ENCODE measurements around the gene PELI2. TPM values are rescaled to one million over a fixed set of nuclear protein-coding genes. Genes with fewer than 3 reads are reported as not detected.

The PELI2 gene
- total RNA-seq, 2 experiments from 2014 or later: 2.2 to 3.8 TPM

GRCh38 chr14:56224691-56225681, 106.8 kb downstream of the PELI2 start:
- ATAC-seq: no peak
- DNase-seq: no peak
- Mint-ChIP-seq H3K27ac (no peak overlapping the region), H3K9me3 (ENCODE audit: low read depth) (peaks cover 5% of the 10 kb centered on the region), H3K36me3 (ENCODE audit: low read depth) (peaks cover 3% of the 10 kb centered on the region), H3K4me3 (no peak overlapping the region), H3K4me1 (peaks cover 2% of the 10 kb centered on the region), H3K27me3 (no peaks in the 10 kb centered on the region)
- intact Hi-C loops (cut with DNase I, micrococcal nuclease): no loop called here
- CTCF ChIA-PET: interaction anchor here (0.6 kb wide), 1 partner anchor 126 kb away, joined by 3 read pairs; no protein-coding TSS in a partner anchor
- POLR2A ChIA-PET: no interaction called here

DNA sequence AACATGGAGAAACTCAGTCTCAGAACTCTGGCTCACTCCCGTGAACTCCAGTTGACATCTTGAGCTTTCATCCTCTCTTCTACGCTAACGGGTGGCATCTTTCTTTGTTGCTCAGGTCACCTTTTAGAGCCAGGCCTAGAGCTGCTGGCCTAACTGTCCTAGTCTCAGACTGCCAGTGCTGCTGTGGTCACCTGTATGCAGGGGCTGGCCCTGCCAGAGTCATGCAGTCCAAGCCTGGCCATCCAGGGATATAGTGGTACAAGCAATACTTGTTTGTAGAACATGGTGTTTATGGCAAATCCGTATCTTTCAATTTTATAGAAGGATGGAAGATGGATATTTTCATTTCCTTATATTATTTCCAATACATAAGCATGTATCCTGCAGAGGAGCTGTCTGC, 117.2 kb downstream of the PELI2 start:
- POLR2A ChIA-PET: interaction anchor here (0.7 kb wide), 1 partner anchor 108 kb away, joined by 3 read pairs; no protein-coding TSS in a partner anchor
- Mint-ChIP-seq H3K27me3 (no peaks in the 10 kb centered on the region), H3K4me3 (no peak overlapping the region), H3K27ac (no peak overlapping the region), H3K36me3 (ENCODE audit: low read depth) (peaks cover 5% of the 10 kb centered on the region), H3K4me1 (no peaks in the 10 kb centered on the region), H3K9me3 (ENCODE audit: low read depth) (peaks cover 3% of the 10 kb centered on the region)
- intact Hi-C loops (cut with DNase I, micrococcal nuclease): no loop called here
- DNase-seq: no peak
- no peak for ATAC-seq
- CTCF ChIA-PET: no interaction called here

DNA sequence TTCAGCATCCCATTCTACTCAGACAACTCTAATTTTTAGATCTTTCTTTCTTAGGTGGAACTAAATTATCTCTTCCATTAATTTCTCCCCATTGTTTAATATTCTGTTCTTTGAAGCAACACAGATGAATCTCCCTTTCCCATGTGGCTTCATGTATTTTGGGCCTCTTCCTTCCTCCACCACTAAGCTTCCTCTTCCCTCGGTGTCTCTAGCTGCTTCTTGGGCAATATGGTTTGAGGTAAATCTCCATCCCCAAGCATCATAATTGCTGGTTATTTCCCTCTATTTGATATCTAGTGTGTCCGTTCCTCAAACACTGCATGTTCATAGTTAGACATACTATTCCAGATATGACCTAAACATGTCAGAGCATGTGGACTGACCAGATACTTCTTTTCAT, 119.2 kb downstream of the PELI2 start:
- POLR2A ChIA-PET: no interaction called here
- Mint-ChIP-seq H3K36me3 (ENCODE audit: low read depth) (peaks cover 5% of the 10 kb centered on the region), H3K4me3 (no peak overlapping the region), H3K4me1 (no peaks in the 10 kb centered on the region), H3K27ac (no peak overlapping the region), H3K27me3 (no peaks in the 10 kb centered on the region), H3K9me3 (ENCODE audit: low read depth) (no peaks in the 10 kb centered on the region)
- no peak for ATAC-seq
- CTCF ChIA-PET: no interaction called here
- intact Hi-C loops (cut with DNase I, micrococcal nuclease): no loop called here
- no peak for DNase-seq

- ATAC-seq (no peak), DNase-seq (no peak)
- intact Hi-C loops (cut with DNase I, micrococcal nuclease): no loop called here
- Mint-ChIP-seq H3K27ac (no peak overlapping the region), H3K9me3 (ENCODE audit: low read depth) (no peaks in the 10 kb centered on the region), H3K4me1 (no peaks in the 10 kb centered on the region), H3K27me3 (no peaks in the 10 kb centered on the region), H3K36me3 (ENCODE audit: low read depth) (no peaks in the 10 kb centered on the region), H3K4me3 (no peak overlapping the region)
- ChIA-PET POLR2A (no interaction called here), CTCF (interaction anchor here (0.7 kb wide), 1 partner anchor 138 kb away, joined by 3 read pairs; no protein-coding TSS in a partner anchor)
These were observed 123.2 kb downstream of the PELI2 start for GRCh38 chr14:56241461-56241860.

- ATAC-seq (no peak), DNase-seq (no peak)
- no peaks in the 10 kb centered on the region for H3K36me3 Mint-ChIP-seq (ENCODE audit: low read depth)
- CTCF ChIA-PET: no interaction called here
- POLR2A ChIA-PET: no interaction called here
- no peak overlapping the region for H3K4me3 Mint-ChIP-seq
- no peaks in the 10 kb centered on the region for H3K9me3 Mint-ChIP-seq (ENCODE audit: low read depth)
- no peaks in the 10 kb centered on the region for H3K4me1 Mint-ChIP-seq
- H3K27me3 Mint-ChIP-seq: no peaks in the 10 kb centered on the region
- intact Hi-C loops (cut with DNase I, micrococcal nuclease): no loop called here
- no peak overlapping the region for H3K27ac Mint-ChIP-seq
These were observed 124.9 kb downstream of the PELI2 start for GRCh38 chr14:56243110-56243509.

GRCh38 chr14:56244138-56244789, 126.1 kb downstream of the PELI2 start:
- H3K4me3 Mint-ChIP-seq: no peak overlapping the region

GRCh38 chr14:56247495-56248200, 129.4 kb downstream of the PELI2 start:
- ATAC-seq: no peak
- H3K36me3 Mint-ChIP-seq (ENCODE audit: low read depth): peaks cover 2% of the 10 kb centered on the region
- no peaks in the 10 kb centered on the region for H3K4me1 Mint-ChIP-seq
- no peak overlapping the region for H3K4me3 Mint-ChIP-seq
- ChIA-PET POLR2A (no interaction called here), CTCF (no interaction called here)
- intact Hi-C loops (cut with DNase I, micrococcal nuclease): no loop called here
- DNase-seq: no peak
- peaks cover 2% of the 10 kb centered on the region for H3K9me3 Mint-ChIP-seq (ENCODE audit: low read depth)
- no peak overlapping the region for H3K27ac Mint-ChIP-seq
- H3K27me3 Mint-ChIP-seq: no peaks in the 10 kb centered on the region

More at GRCh38 chr14:56244138-56244789, 126.1 kb downstream of the PELI2 start:
- H3K4me1 Mint-ChIP-seq: no peaks in the 10 kb centered on the region
- intact Hi-C loops (cut with DNase I, micrococcal nuclease): no loop called here
- no peaks in the 10 kb centered on the region for H3K9me3 Mint-ChIP-seq (ENCODE audit: low read depth)
- H3K27me3 Mint-ChIP-seq: no peaks in the 10 kb centered on the region
- ChIA-PET POLR2A (no interaction called here), CTCF (no interaction called here)
- H3K36me3 Mint-ChIP-seq (ENCODE audit: low read depth): no peaks in the 10 kb centered on the region
- H3K27ac Mint-ChIP-seq: no peak overlapping the region
- DNase-seq (no peak), ATAC-seq (no peak)

DNA sequence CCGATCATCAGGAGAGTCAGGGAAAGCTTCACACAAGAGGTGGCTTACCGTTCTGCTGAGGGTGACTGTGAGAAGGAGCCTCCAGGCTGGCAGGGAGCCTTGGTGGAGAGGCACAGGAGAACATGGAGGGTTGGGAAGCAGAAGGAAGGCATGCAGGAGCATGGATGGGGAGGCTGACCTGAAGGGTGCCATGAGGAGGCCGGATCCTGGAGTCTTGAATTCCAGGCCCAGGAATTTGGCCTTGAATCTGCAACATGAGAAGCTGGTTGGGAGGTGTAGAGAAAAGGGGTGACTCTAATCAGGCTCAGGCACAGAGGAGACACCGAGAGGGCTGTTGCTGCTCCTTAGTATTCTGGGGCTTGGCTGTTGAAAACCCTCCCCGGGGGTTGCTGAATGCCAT, 130.2 kb downstream of the PELI2 start:
- CTCF ChIA-PET: no interaction called here
- Mint-ChIP-seq H3K27me3 (no peaks in the 10 kb centered on the region), H3K9me3 (ENCODE audit: low read depth) (peaks cover 7% of the 10 kb centered on the region), H3K27ac (no peak overlapping the region), H3K36me3 (ENCODE audit: low read depth) (peaks cover 2% of the 10 kb centered on the region), H3K4me3 (no peak overlapping the region), H3K4me1 (no peaks in the 10 kb centered on the region)
- intact Hi-C loops (cut with DNase I, micrococcal nuclease): no loop called here
- ATAC-seq (no peak), DNase-seq (no peak)
- POLR2A ChIA-PET: no interaction called here

GRCh38 chr14:56261046-56261445, 142.8 kb downstream of the PELI2 start:
- ATAC-seq (no peak), DNase-seq (no peak)
- intact Hi-C loops (cut with DNase I, micrococcal nuclease): no loop called here
- Mint-ChIP-seq H3K36me3 (ENCODE audit: low read depth) (no peaks in the 10 kb centered on the region), H3K27ac (no peak overlapping the region), H3K9me3 (ENCODE audit: low read depth) (peaks cover 11% of the 10 kb centered on the region), H3K4me1 (no peaks in the 10 kb centered on the region), H3K4me3 (no peak overlapping the region), H3K27me3 (no peaks in the 10 kb centered on the region)
- ChIA-PET POLR2A (no interaction called here), CTCF (no interaction called here)

DNA sequence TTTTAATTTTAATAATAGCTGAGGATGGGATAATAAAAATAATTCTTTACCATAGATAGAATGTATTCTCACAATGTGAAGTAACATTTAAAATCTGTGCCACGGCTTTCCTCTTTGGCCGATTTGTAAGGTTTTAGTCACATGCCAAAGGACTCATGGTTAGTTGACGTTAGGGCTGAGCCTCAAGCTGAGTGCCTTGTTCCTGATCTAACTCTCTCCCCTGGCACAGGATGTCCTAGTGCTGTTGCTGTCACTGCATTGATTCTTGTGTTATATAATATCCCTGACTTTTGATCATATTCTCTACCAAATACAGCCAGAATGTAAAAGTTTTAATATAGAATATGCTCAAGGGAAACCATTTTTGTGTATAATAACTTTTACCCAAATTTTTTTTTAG, 144.3 kb downstream of the PELI2 start:
- Mint-ChIP-seq H3K9me3 (ENCODE audit: low read depth) (peaks cover 11% of the 10 kb centered on the region), H3K27me3 (no peaks in the 10 kb centered on the region), H3K36me3 (ENCODE audit: low read depth) (no peaks in the 10 kb centered on the region), H3K4me3 (no peak overlapping the region), H3K27ac (no peak overlapping the region), H3K4me1 (no peaks in the 10 kb centered on the region)
- no peak for ATAC-seq
- no peak for DNase-seq
- ChIA-PET CTCF (no interaction called here), POLR2A (no interaction called here)
- intact Hi-C loops (cut with DNase I, micrococcal nuclease): no loop called here

GRCh38 chr14:56268039-56268438, 149.8 kb downstream of the PELI2 start:
- Mint-ChIP-seq H3K27me3 (no peaks in the 10 kb centered on the region), H3K36me3 (ENCODE audit: low read depth) (no peaks in the 10 kb centered on the region), H3K27ac (no peak overlapping the region), H3K9me3 (ENCODE audit: low read depth) (no peaks in the 10 kb centered on the region), H3K4me3 (no peak overlapping the region), H3K4me1 (no peaks in the 10 kb centered on the region)
- DNase-seq: no peak
- intact Hi-C loops (cut with DNase I, micrococcal nuclease): no loop called here
- ChIA-PET POLR2A (no interaction called here), CTCF (interaction anchor here (0.5 to 1.4 kb wide), 3 partner anchors 14 to 169 kb away, joined by 3 to 4 read pairs (median 4); no protein-coding TSS in a partner anchor)
- no peak for ATAC-seq

Data from activated CD4-positive, alpha-beta T cell treated with anti-CD3 and anti-CD28 coated beads for 36 hours (primary cell).